HL-60/S4 treated with retinoic acid at 250 ng/mL for 4 days and 3 days (cell line): Measurements from ENCODE around the gene EIF5A2.
"Not testable (repeated sequence)": the region's sequence is repeated elsewhere in the genome, so short reads cannot be mapped to it uniquely, and the experiment has no call there.

Experiments
- in situ Hi-C: fragments of 300-500 bp; cut with MboI; formaldehyde crosslinking; loops from 2 replicates; pipeline ENCODE4 v1.7.0; 2022; ENCODE audit warnings: low sequenced_read_pairs

EIF5A2 gene

DNA sequence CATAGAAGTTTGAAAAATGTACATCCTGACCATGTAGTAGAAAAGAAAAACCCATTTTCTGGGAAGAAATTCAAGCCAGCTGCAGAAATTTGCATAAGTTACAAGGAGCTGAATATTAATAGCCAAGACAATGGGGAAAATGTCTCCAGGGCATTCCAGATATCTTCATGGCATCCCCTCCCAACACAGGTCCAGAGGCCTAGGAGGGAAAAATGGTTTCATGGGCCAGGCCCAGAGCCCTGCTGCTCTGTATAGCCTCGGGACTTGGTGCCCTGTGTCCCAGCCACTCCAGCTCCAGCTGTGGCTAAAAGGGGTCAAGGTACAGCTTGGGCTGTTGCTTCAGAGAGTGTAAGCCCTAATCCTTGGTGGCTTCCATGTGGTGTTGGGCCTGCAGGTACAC, 11.2 kb downstream of the EIF5A2 start:
- in situ Hi-C loops = not testable (repeated sequence)

DNA sequence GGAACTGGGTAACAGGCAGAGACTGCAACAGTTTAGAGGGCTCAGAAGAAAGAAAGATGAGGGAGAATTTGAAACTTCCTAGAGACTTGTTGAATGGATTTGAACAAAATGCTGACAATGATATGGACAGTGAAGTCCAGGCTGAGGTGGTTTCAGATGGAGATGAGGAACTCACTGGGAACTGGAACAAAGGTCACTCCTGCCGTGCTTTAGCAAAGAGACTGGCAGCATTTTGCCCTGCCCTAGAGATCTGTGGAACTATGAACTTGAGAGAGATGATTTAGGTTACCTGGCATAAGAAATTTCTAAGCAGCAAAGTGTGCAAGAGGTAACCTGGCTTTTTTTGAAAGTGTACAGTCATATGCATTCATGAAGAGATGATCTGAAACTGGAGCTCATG, 11.7 kb downstream of the EIF5A2 start:
- in situ Hi-C loops = no loop called here

GRCh38 chr3:170896333-170896732, 12.1 kb downstream of the EIF5A2 start:
- in situ Hi-C loops = not testable (repeated sequence)

DNA sequence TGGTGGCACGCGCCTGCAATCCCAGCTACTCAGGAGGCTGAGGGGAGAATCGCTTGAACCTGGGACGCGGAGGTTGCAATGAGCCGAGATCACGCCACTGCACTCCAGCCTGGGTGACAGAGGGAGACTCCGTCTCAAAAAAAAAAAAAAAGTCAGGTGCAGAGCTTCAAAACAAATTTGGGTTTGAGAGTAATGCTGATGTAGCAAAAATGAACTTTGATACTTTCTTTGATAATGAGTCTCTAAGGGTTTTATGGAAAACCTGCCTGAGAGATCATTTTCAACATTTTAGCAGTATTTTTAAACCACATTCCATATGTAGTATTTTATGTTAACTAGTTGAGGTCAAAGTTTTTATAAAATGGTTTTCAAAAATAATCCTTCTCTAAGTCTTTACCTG, 14.5 kb downstream of the EIF5A2 start:
- in situ Hi-C loops = no loop called here

GRCh38 chr3:170889630-170890029, 18.8 kb downstream of the EIF5A2 start:
- in situ Hi-C loops = no loop called here

DNA sequence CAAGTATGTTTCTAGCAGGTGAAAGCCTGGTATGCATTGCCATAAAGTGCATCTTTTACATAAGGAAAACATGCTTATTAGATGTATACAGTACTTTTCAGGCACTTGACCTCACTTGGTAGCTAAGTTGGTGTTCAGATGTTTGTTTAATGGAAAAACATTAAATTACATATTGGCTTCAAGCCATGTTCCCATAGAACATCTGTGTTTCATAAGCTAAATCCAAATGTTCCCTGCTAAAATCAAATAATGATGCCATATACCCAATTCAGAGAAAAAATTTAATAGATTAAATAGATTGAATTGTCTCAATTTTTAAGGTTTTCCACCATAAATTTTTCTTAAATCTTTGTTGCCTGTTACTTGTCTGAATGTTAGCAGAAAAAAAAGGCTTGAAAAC, 19.3 kb downstream of the EIF5A2 start:
- in situ Hi-C loops = no loop called here

DNA sequence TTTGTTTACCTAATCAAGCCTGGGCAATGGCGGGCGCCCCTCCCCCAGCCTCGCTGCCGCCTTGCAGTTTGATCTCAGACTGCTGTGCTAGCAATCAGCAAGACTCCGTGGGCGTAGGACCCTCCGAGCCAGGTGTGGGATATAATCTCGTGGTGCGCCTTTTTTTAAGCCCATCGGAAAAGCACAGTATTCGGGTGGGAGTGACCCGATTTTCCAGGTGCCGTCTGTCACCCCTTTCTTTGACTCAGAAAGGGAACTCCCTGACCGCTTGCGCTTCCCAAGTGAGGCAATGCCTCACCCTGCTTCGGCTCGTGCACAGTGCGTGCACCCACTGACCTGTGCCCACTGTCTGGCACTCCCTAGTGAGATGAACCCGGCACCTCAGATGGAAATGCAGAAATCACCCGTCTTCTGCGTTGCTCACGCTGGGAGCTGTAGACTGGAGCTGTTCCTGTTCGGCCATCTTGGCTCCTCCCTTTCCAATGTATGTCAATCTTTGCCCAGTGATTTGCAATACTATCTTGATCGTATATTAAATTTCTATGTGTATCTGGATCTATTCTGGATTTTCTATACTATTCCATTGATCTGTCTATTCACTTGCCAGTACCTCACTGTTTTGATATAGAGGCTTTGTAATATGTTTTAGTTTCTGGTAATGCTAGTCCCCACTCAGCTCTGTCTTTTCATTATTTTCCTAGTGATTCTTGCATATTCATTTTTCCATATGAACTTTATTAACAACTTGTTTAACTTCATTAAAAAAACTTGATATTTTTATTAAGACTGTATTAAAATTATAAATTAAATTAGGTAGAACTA, 24.1 kb downstream of the EIF5A2 start:
- in situ Hi-C loops = not testable (repeated sequence)

- in situ Hi-C loops = not testable (repeated sequence)
These were observed 29.7 kb downstream of the EIF5A2 start for GRCh38 chr3:170878688-170879087.

- in situ Hi-C loops = not testable (repeated sequence)
These were observed 31.1 kb downstream of the EIF5A2 start for GRCh38 chr3:170877311-170877710.

DNA sequence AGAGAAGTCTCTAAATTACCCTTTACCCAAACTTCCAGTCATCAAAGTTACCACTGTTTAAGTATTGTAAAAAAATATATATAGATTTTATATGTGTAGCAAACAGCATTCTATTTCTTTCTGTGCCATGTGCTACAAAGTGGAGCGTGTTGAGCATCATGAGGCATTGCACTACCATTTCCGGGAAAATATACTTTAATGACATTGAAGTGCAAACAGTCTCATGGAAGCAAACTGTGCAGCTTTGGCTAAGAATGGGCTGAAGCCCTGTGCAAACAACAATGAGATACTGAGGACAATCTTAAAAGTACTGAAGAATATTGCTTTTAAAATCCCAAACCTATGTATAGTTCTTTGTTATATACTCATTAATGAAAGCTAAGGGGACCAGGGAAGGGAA, 31.9 kb downstream of the EIF5A2 start:
- in situ Hi-C loops = no loop called here

GRCh38 chr3:170869645-170870593, 38.5 kb downstream of the EIF5A2 start, which contains the start of gene RPL22L1:
Gene RPL22L1 (minus strand): TSS chr3:170870195. CDS start chr3:170870167, 28 bp downstream.
- in situ Hi-C loops = no loop called here

DNA sequence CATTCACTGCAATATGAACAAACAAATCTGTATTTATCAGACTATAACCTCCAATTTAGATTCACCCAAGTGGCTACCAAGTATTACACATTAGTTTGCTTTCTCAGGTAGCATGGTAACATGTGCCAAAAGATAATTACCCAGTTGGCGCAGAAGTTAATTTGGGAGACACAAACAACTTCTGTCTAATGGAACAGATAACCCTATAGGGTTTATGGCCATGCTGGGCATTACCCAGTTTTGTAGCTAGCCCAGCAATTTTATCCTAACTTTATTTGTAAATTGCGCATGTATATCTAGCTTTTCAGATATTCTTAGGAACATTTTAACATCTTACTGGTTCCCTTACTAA, 39.2 kb downstream of the EIF5A2 start:
- in situ Hi-C loops = no loop called here

DNA sequence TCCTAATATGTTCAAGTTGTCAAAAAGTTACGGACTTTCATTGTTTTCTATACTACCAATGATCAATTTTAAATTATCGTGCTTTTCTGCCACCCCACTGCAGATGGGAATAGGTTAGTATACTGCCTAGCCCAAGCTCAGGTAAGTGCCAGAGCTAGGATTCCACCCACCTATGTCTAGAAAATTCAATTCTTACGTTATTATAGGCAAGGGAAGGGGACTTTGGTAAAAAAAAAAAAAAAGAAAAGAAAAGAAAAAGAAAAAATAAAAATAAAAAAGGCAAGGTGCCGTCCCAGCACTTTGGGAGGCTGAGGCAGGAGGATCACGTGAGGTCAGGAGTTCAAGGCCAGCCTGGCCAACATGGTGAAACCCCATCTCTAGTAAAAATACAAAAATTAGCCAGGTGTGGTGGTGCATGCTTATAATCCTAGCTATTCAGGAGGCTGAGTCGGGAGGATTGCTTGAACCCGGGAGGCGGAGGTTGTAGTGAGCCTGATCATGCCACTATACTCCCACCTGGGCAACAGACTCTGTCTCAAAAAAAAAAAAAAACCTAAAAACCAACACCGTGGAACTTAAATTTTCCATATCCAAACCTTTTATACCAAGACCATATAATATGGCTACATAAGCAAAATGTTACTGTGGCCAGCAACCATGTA, 39.7 kb downstream of the EIF5A2 start:
- in situ Hi-C loops = no loop called here

GRCh38 chr3:170867143-170867937, 41.1 kb downstream of the EIF5A2 start:
- in situ Hi-C loops = no loop called here

DNA sequence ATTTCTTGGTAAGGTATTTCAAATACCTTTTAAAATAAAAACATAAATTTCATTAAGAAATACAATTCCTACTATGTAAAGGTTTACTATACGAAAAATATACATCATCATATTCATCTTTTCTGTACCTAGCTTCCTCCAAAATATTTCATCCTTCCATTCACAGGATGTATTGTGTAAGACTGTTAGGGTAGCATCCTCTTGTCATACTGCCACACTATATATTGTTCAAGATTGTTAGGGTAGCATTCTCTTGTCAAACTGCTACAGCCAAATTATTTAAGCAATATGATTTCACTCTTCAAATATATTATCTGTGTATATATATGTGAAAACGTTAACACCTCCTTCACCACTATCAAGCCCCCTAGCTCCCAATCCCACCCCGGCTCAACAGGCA, 41.9 kb downstream of the EIF5A2 start:
- in situ Hi-C loops = no loop called here

- in situ Hi-C loops = no loop called here
These were observed 43.0 kb downstream of the EIF5A2 start for GRCh38 chr3:170865209-170866094.

DNA sequence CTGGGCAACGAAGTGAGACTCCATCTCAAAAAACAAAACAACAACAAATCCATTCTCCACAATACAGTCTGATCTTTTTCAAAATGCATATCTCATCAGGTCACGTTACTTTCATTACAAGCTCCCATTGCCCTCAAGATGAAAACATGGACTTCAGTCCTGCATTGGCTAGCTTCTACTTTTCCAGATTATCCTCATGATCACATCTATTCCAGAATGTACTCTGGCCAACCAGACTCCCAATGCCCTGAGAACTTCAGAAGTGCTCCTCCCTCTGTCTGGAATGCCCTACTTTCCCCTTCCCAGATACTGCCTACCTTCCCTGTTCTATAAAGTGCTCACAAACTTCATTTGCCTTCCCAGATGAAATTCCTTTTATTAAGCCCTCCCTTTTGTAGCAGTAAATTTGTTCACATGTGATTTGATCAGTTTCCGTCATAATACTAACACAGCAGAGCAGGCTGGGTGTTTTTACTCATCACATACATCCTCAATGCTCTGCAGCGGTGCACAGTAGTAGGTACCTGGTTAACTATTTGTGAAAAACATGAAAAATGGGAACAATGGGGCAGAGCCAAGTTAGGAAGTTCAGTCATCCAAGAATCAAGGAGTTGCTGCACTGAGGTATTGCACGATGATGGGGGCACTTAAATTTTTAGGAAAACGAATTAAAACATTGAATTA, 43.8 kb downstream of the EIF5A2 start:
- in situ Hi-C loops = no loop called here

DNA sequence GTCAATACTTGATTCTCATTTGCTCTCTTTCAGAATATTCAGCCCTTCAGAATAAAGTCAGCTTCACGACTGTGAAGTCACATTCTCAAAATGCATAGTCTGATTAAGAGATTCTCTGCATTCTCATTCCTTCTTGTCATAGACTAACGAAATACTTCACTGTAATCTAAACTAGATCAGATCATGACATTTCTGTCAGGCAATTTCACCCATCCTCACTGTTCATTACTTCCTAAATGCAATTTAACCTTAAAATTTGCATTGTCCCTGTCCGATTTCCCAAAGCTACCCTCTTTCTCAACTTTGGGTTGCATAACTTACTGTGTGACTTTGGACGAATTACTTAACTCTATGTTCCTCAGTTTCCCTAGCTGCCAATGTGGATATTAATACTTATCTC, 44.6 kb downstream of the EIF5A2 start:
- in situ Hi-C loops = no loop called here
